Retinal pigment epithelial cell (primary cell): ENCODE results near the gene ZNF324B.

Source experiments
- DNase-seq: peaks from one replicate; pipeline ENCODE4 v3.0.0-alpha.2; 2010; ENCODE audit warnings: low read depth
- H3K4me3 ChIP-seq: 2 replicates; pipeline ENCODE4 v1.5.1; 2011; ENCODE audit warnings: mild to moderate bottlenecking, low read length, control low read depth, moderate library complexity
- TF ChIP-seq, protein P1 (sequence below): conservative IDR thresholded peaks from 2 replicates; pipeline ENCODE4 v1.5.1; 2011; ENCODE audit warnings: low read depth, low read length, control low read depth, inconsistent platforms

Gene ZNF324B

DNA sequence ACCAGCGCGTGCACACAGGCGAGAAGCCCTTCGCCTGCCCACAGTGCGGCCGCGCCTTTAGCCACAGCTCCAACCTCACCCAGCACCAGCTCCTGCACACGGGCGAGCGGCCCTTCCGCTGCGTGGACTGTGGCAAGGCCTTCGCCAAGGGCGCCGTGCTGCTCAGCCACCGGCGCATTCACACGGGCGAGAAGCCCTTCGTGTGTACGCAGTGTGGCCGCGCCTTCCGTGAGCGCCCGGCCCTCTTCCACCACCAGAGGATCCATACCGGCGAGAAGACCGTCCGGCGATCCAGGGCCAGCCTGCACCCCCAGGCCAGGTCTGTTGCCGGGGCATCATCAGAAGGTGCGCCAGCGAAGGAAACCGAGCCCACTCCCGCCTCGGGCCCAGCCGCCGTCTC, 20.3 kb downstream of the ZNF324B start:
- no peak overlapping the region for H3K4me3 ChIP-seq
- TF ChIP-seq, protein P1, sequence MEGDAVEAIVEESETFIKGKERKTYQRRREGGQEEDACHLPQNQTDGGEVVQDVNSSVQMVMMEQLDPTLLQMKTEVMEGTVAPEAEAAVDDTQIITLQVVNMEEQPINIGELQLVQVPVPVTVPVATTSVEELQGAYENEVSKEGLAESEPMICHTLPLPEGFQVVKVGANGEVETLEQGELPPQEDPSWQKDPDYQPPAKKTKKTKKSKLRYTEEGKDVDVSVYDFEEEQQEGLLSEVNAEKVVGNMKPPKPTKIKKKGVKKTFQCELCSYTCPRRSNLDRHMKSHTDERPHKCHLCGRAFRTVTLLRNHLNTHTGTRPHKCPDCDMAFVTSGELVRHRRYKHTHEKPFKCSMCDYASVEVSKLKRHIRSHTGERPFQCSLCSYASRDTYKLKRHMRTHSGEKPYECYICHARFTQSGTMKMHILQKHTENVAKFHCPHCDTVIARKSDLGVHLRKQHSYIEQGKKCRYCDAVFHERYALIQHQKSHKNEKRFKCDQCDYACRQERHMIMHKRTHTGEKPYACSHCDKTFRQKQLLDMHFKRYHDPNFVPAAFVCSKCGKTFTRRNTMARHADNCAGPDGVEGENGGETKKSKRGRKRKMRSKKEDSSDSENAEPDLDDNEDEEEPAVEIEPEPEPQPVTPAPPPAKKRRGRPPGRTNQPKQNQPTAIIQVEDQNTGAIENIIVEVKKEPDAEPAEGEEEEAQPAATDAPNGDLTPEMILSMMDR = no peak
- DNase-seq = no peak

DNA sequence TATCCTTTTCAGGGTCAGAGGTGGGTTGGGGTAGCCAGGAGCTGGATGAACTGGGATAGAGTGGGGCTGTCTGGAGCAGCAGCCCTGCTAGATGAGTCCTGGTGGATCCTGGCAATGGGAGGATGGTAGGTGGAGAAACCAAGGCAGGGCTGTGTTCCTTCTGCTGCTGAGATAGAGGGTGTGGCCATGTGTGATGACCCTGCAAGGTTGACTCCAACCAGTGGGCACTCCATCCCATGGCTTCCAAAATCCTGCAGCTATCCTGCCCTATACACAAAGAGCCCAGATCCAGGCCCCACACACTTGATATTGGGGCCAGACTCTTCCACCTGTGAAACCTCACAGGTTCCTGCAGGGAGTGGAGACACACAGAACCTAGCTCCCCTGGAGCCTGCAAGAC, 22.4 kb downstream of the ZNF324B start:
- TF ChIP-seq, protein P1 = no peak
- no peak for DNase-seq
- H3K4me3 ChIP-seq = no peak overlapping the region

DNA sequence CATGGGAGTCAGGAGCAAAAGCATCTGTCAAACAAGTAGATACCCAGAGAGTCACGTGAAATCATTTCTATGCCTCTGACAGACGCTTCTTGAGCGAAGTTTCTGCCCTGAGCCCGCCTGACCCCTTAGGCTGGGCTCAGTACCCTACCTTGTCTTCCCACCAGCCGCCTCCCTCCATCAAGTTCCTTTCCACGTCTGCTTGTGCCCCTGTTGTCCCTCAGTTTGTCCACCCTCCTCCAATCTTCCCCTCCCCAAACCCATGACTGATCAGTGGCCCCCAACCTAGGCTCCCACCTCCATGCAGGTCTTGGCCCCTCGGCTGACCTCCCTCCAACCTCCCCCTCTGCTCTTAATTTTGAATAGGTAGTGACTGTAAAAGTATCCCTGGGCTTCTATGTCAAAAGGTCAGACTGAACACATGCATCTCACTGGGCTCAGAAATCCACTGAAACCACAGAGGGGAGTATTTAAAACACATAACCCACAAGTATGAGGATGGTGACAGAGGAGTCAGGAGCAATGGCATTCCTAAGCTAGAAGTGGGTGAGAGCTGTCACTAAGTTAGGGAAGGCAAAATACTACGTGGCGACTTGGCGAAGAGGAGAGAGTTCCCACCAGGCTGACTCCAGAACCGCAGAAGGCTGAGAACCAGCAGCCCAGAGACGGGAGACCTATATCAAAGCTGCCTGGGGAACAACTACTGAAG, 23.0 kb downstream of the ZNF324B start:
- DNase-seq = no peak
- no peak overlapping the region for H3K4me3 ChIP-seq
- TF ChIP-seq, protein P1 = no peak

DNA sequence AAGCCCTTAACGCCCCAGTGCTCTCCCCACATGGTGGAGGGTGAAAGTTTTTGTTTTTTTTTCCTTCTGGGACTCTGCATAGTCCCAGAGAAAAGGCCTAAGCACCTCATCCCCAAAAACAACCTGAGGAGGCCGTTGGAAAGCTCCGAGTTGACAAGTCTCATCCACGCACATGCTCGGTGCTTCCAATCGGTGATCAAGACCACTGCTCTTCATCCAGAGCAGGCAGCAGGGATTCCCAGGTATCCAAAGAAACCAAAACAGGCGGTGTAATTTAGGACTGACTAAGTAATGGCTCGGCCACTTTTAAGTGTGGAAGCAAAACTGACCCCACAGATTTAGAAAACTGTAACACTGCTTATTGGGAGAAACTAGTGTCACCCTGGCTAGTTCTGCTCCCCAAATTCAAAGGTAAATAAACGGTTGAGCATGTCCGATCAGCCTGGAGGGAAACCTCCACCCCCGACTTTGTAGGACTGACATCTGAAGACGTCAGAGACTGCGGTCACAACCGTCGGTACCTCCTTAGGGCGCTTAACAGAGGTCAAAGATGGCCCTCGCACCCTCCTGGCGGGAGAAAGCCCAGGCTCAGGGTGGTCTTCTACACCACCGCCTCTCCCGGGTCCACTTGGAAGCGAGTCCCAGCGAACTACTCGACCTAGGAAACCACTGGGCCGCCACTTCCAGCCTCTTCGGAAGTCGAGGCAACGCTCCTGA, 23.7 kb downstream of the ZNF324B start:
- no peak for DNase-seq
- TF ChIP-seq, protein P1 = no peak
- H3K4me3 ChIP-seq = peak overlapping the region; percentile 80

DNA sequence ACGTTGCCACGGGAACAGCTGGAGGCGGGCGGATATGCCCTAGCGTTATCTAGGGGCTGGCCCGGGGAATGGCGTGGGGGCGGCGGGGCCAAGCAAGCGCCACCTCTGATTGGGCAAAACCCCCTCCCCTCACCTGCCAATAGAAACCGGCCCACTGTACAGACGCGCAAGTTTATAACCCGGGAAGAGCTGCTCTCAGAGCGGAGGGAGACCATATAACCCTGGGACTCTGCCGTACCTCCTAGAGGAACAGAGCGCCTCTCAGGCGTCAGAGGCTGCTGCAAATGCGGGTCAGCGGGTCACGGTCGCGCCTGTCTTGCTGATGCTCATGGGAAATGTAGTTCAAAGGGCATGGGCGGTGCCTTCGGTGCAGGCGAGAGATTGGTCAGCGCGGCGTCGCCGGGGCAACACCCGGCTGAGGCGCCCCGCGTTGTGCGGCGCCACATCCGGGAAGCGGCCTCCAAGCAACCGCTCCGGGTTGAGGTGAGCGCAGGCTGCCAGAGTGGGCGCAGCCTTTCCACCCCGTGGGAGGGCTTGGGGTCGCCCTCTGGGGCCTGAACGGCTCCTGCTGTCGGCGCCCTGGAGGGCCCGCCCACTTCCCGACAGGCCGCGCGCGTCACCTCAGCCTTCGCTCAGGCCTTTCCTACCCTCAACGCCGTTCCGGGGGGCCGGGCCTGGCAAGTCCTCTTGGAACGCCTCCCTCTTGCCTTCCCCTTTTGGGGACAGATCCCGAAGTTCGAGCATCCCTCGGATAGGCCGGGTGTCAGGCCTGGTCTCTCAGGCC, 24.5 kb downstream of the ZNF324B start, which contains the start of gene ZNF446:
TSS of gene ZNF446 (plus strand) at position 639 of the 784 bp plus-strand sequence. CDS start 867 bp downstream, outside the sequence.
- H3K4me3 ChIP-seq = peak within 1 kb of the TSS; percentile 80
- DNase-seq = peak; percentile 89
- TF ChIP-seq, protein P1 = no peak

DNA sequence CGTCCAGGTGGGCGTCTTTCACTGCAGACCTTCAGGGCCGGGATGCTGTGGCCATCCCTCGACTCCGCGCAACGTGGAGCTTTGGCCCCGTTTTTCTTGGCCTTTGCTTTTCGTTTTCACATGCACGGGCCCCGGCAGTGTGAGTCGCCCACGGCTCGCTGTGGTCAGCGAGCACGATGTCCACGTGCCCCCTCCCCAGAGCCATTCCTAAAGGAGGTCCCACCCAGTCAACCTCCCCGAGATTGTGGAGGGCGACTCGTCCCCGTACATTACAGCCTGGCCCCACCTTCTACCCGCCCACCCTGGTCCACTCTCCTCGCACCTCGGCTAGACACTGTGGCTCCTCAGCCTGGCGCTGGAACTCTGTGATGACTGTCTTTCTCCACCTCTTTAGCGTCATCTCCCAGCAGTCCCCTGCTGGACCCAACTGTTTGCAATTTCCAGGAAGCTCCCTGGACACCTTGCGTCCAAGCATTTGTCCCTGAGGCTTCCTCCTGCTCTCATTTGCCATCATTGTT, 25.1 kb downstream of the ZNF324B start:
- TF ChIP-seq, protein P1 = no peak
- H3K4me3 ChIP-seq = peak overlapping the region; percentile 80
- DNase-seq = no peak
